PFSK-1 (cell line): ENCODE results near the gene HHAT.

Source experiments
- POLR2AphosphoS5 ChIP-seq: IDR thresholded peaks from 2 replicates; pipeline ENCODE4 v1.6.1; 2012; ENCODE audit warnings: low read depth, mild to moderate bottlenecking, control low read depth, low read length, moderate library complexity
- SIN3A ChIP-seq: IDR thresholded peaks from 2 replicates; pipeline ENCODE4 v1.6.1; 2012; ENCODE audit warnings: mild to moderate bottlenecking, low read length, moderate library complexity, borderline replicate concordance; ENCODE audit not compliant: insufficient read depth
- TAF1 ChIP-seq: IDR thresholded peaks from 2 replicates; pipeline ENCODE4 v1.6.1; 2012; ENCODE audit warnings: low read length, control low read depth, borderline replicate concordance; ENCODE audit not compliant: insufficient read depth
- TF ChIP-seq, protein P1 (sequence below), 2 experiments: IDR thresholded peaks; 2 replicates each; pipeline versions ENCODE4 v1.6.1 to v1.8.0; 2011 to 2012; ENCODE audit warnings: low read depth in 2 of 2, low read length in 2 of 2, control low read depth in 1 of 2, inconsistent platforms in 1 of 2, mild to moderate bottlenecking in 1 of 2, moderate library complexity in 1 of 2; ENCODE audit not compliant: insufficient read depth in 1 of 2

- no peak for TF ChIP-seq POLR2AphosphoS5
- TF ChIP-seq, protein P1, sequence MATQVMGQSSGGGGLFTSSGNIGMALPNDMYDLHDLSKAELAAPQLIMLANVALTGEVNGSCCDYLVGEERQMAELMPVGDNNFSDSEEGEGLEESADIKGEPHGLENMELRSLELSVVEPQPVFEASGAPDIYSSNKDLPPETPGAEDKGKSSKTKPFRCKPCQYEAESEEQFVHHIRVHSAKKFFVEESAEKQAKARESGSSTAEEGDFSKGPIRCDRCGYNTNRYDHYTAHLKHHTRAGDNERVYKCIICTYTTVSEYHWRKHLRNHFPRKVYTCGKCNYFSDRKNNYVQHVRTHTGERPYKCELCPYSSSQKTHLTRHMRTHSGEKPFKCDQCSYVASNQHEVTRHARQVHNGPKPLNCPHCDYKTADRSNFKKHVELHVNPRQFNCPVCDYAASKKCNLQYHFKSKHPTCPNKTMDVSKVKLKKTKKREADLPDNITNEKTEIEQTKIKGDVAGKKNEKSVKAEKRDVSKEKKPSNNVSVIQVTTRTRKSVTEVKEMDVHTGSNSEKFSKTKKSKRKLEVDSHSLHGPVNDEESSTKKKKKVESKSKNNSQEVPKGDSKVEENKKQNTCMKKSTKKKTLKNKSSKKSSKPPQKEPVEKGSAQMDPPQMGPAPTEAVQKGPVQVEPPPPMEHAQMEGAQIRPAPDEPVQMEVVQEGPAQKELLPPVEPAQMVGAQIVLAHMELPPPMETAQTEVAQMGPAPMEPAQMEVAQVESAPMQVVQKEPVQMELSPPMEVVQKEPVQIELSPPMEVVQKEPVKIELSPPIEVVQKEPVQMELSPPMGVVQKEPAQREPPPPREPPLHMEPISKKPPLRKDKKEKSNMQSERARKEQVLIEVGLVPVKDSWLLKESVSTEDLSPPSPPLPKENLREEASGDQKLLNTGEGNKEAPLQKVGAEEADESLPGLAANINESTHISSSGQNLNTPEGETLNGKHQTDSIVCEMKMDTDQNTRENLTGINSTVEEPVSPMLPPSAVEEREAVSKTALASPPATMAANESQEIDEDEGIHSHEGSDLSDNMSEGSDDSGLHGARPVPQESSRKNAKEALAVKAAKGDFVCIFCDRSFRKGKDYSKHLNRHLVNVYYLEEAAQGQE (IDR thresholded peaks at IDR 0.05; ENCODE audit: insufficient read depth in 1 of 2, low read depth in 2 of 2, low read length in 2 of 2): no peak
- no peak for TF ChIP-seq TAF1
- no peak for TF ChIP-seq SIN3A
These were observed 49.1 kb downstream of the HHAT start for GRCh38 chr1:210377731-210378333.
